T-cell (primary cell): ENCODE data around the gene PROSER2. TPM values are rescaled to one million over a fixed set of nuclear protein-coding genes. Genes with fewer than 3 reads are reported as not detected.

Source experiments
- ATAC-seq, 4 experiments: fragments of 200-7000 bp in 3 of 4; fragments of 150-1000 bp in 1 of 4; cut with Tn5 transposase; replicated peaks in 1 of 4; 1 replicate in 3 of 4; 2 replicates in 1 of 4; pipeline ENCODE4 v1.10.0; 2021; ENCODE audit warnings: moderate library complexity in 3 of 4, mild to moderate bottlenecking in 2 of 4, moderate number of reproducible peaks in 1 of 4
- CTCF ChIA-PET, 2 donors: fragments of 300-600 bp; sonication (Branson Sonifier 250); formaldehyde crosslinking; loops; one replicate each; lab custom pipeline; 2022; ENCODE audit warnings: antibody characterized with exemption in 2 of 2; lab: Charles Lee
- POLR2A ChIA-PET, 2 donors: fragments of 300-600 bp; sonication (Branson Sonifier 250); formaldehyde crosslinking; loops; one replicate each; lab custom pipeline; 2022; ENCODE audit warnings: antibody characterized with exemption in 2 of 2; lab: Charles Lee
- DNase-seq, 35 experiments: peaks; one replicate each; pipeline versions ENCODE4 v3.0.0 to v3.0.0-alpha.2; 2013 to 2023
- H3K27ac ChIP-seq: one replicate; pipeline ENCODE4 v1.5.1; 2013; ENCODE audit warnings: low read length
- H3K27me3 ChIP-seq, 2 experiments: replicated peaks in 1 of 2; 1 replicate in 1 of 2; 2 replicates in 1 of 2; pipeline versions ENCODE4 v1.6.1 to v1.7.0; 2013; ENCODE audit warnings: low read length in 1 of 2, mixed read lengths in 1 of 2; ENCODE audit not compliant: control insufficient read depth in 2 of 2, insufficient read depth in 2 of 2; ENCODE audit errors: extremely low read depth in 1 of 2
- H3K36me3 ChIP-seq, 2 donors: 1 replicate in 1 of 2; 2 replicates in 1 of 2; pipeline versions ENCODE4 v1.6.1 to v1.7.0; 2013; ENCODE audit warnings: low read length in 1 of 2; ENCODE audit not compliant: control insufficient read depth in 2 of 2, insufficient read depth in 1 of 2; ENCODE audit errors: extremely low read depth in 1 of 2
- H3K4me1 ChIP-seq, 2 experiments: 1 replicate in 1 of 2; 2 replicates in 1 of 2; pipeline versions ENCODE4 v1.6.1 to v1.7.0; 2013; ENCODE audit warnings: low read length in 2 of 2, mixed read lengths in 1 of 2; ENCODE audit not compliant: insufficient read depth in 2 of 2, control insufficient read depth in 1 of 2; ENCODE audit errors: extremely low read depth in 1 of 2
- H3K4me3 ChIP-seq, 2 donors: 1 replicate in 1 of 2; 2 replicates in 1 of 2; pipeline versions ENCODE4 v1.5.1 to v1.7.0; 2013; ENCODE audit warnings: mild to moderate bottlenecking in 2 of 2, low read length in 1 of 2, moderate library complexity in 1 of 2; ENCODE audit not compliant: control insufficient read depth in 1 of 2; ENCODE audit errors: extremely low read depth in 1 of 2
- H3K9me3 ChIP-seq: 2 replicates; pipeline ENCODE4 v1.7.0; 2013
- H3K27ac Mint-ChIP-seq, 2 donors: one replicate each; pipeline ENCODE4 v1.8.0; 2020 to 2021; ENCODE audit warnings: mild to moderate bottlenecking in 2 of 2, mixed read lengths in 2 of 2
- H3K27me3 Mint-ChIP-seq, 2 donors: one replicate each; pipeline ENCODE4 v1.8.0; 2021 to 2022; ENCODE audit warnings: mixed read lengths in 2 of 2
- H3K36me3 Mint-ChIP-seq: one replicate; pipeline ENCODE4 v1.8.0; 2021; ENCODE audit warnings: mixed read lengths
- H3K4me1 Mint-ChIP-seq, 3 donors: one replicate each; pipeline ENCODE4 v1.8.0; 2020 to 2022; ENCODE audit warnings: mixed read lengths in 3 of 3, mild to moderate bottlenecking in 1 of 3
- H3K4me3 Mint-ChIP-seq, 3 donors: one replicate each; pipeline ENCODE4 v1.8.0; 2020 to 2022; ENCODE audit warnings: mild to moderate bottlenecking in 3 of 3, mixed read lengths in 3 of 3, moderate library complexity in 3 of 3
- H3K9me3 Mint-ChIP-seq, 3 donors: one replicate each; pipeline ENCODE4 v1.8.0; 2020 to 2022; ENCODE audit warnings: mixed read lengths in 3 of 3
- WGBS: methylation state at CpG from one replicate; pipeline ENCODE4 v1.1.5; 2013; ENCODE audit warnings: missing lambda C conversion rate; ENCODE audit not compliant: insufficient coverage; 5-methylcytosine and 5-hydroxymethylcytosine counted together
- total RNA-seq, 35 experiments: library from RNA in 6 of 35; stranded (reverse) in 6 of 35; fragments of 120-200 nt in 1 of 35; gene quantifications; one replicate each; pipeline versions ENCODE4 v1.2.1 to v1.2.4 and lab custom pipeline; 2013 to 2026

PROSER2 gene
- total RNA-seq, 5 donors from 2014 or later (not counting 1 experiment from before 2014, with no cell fraction given), result 1.7 to 4.8 (median 4.0) TPM

DNA sequence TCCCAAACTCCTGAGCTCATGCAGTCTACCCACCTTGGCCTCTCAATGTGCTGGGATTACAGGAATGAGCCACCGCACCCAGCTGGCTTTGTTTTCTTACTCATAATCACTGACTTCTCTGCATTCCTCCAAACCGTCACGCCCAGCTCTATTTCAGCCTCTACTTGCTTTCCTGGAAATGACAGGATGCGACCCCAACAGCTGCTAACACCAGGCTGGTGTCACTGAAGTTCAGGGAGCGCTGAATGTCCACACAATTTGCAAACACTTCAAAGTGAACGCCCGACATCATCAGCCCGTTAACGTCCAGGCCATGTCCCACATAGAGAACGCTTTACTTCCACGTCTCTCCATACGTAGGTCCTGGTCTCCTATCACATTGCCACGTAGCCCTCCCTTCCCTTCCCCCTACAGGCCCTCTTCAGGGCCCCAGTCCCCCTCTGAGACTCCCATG is 12.8 kb upstream of the PROSER2 start:
- Histone ChIP-seq H3K27ac (no peak overlapping the region), H3K4me3 (no peak overlapping the region), H3K4me1 (no peaks in the 10 kb centered on the region), H3K27me3 (peaks cover 0 to 16% of the 10 kb centered on the region in 2 experiments), H3K36me3 (no peaks in the 10 kb centered on the region), H3K9me3 (no peaks in the 10 kb centered on the region)
- CTCF ChIA-PET, result no interaction called here
- DNase-seq, result no peak
- ATAC-seq, result no peak
- no peaks in the 10 kb centered on the region for H3K9me3 Mint-ChIP-seq
- H3K4me1 Mint-ChIP-seq, result no peaks in the 10 kb centered on the region
- no peaks in the 10 kb centered on the region for H3K36me3 Mint-ChIP-seq
- H3K4me3 Mint-ChIP-seq, result no peak overlapping the region
- peaks cover 3 to 16% of the 10 kb centered on the region in 2 donors for H3K27me3 Mint-ChIP-seq
- WGBS, result 87% methylated on average over 13 of the region's 13 CpGs
- POLR2A ChIA-PET, result no interaction called here
- no peak overlapping the region for H3K27ac Mint-ChIP-seq

DNA sequence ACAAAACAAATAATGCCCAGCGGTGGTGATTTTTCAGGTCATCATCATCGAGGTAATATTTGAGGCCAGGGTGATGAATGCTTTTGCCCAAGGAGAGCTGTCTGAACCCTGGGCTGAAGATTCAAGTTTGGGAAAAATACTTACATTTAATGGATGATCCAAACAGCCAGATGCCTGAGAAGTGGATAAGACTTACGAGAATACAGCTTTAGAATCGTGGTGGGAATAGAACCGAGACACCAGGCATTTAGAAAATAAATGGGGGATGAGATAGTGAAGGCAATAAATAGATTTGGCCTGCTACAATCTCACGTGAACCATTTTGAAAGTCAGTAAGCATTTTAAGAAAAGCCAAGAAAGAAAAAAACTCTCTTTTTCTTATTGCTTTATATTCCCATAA is 12.2 kb upstream of the PROSER2 start:
- ChIA-PET CTCF (interaction anchor here in 1 of 2 donors (0.6 kb wide), 1 partner anchor 28 kb away, joined by 5 read pairs; no protein-coding TSS in a partner anchor), POLR2A (no interaction called here)
- Histone ChIP-seq H3K27me3 (peaks cover 0 to 10% of the 10 kb centered on the region in 2 experiments), H3K9me3 (no peaks in the 10 kb centered on the region), H3K27ac (no peak overlapping the region), H3K36me3 (no peaks in the 10 kb centered on the region), H3K4me3 (no peak overlapping the region), H3K4me1 (no peaks in the 10 kb centered on the region)
- Mint-ChIP-seq H3K4me3 (no peak overlapping the region), H3K9me3 (no peaks in the 10 kb centered on the region), H3K36me3 (no peaks in the 10 kb centered on the region), H3K27me3 (peaks cover 3 to 11% of the 10 kb centered on the region in 2 donors), H3K4me1 (no peaks in the 10 kb centered on the region), H3K27ac (no peak overlapping the region)
- WGBS, result 90% methylated on average over 2 of the region's 6 CpGs
- no peak for ATAC-seq
- no peak for DNase-seq

DNA sequence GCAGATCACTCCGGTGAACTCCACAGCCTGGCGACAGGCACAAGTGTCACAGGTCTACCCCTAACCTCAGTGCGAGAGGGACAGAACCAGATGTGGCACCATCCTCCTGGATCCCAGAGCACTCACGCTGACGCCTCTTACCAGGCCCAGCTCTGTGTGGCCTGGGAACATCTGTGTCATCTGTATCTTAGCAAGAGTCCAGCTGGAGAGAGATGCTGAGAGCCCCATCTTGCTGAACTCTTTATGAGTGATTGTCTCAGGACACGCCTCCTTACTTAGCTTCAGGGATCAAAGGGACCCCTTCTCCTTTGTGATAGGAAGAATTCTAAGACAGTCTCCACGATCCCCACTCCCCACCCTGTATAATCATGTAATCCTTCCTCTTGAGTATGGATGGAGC is 10.0 kb upstream of the PROSER2 start:
- Mint-ChIP-seq H3K27me3 (peaks cover 3 to 10% of the 10 kb centered on the region in 2 donors), H3K36me3 (no peaks in the 10 kb centered on the region), H3K27ac (no peak overlapping the region), H3K9me3 (no peaks in the 10 kb centered on the region), H3K4me1 (no peaks in the 10 kb centered on the region), H3K4me3 (no peak overlapping the region)
- DNase-seq (no peak), ATAC-seq (no peak)
- 91% methylated on average over 5 of the region's 7 CpGs for WGBS
- H3K4me1 ChIP-seq, result no peaks in the 10 kb centered on the region
- peaks cover 0 to 7% of the 10 kb centered on the region in 2 experiments for H3K27me3 ChIP-seq
- ChIA-PET POLR2A (no interaction called here), CTCF (interaction anchor here in 1 of 2 donors (0.5 to 0.7 kb wide), 2 partner anchors 8 to 230 kb away, joined by 3 to 6 read pairs; partner anchors contain the start of gene UPF2)
- H3K36me3 ChIP-seq, result no peaks in the 10 kb centered on the region
- no peaks in the 10 kb centered on the region for H3K9me3 ChIP-seq
- no peak overlapping the region for H3K27ac ChIP-seq
- no peak overlapping the region for H3K4me3 ChIP-seq

DNA sequence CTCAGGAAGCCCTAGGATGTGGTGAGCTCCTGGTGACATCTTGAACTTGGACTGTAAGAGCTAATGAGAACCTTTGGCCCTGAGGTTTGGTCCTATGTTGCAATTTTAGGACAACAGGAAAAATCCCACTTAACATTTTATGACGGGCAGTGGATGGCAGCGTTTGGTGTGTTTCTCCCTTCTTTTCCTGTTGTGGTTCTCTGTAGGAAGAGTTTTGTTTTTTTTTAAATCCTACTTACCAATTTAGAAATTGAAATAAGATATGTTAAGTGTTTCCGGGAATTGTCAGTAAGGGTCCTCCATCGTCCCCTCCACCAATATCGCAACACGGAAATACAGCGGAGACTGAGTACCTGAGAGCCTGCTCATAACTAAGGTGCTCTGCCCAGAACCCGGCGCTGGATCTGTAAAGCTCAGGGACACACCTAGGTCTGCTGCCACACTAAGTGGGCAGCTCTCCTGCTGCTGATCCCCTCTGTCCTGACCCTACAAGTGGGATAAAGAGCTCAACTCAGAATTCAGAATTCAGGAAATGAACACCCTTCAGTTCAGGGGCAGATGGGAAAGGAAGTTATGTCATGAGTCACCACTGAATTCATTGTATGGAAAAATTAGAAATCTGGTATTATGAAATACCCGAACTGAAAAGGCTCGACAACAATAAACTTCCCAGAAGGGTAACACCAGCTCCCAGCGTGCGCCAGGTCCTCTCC is 9.1 kb upstream of the PROSER2 start:
- no peaks in the 10 kb centered on the region for H3K9me3 Mint-ChIP-seq
- ChIA-PET CTCF (no interaction called here), POLR2A (no interaction called here)
- no peak overlapping the region for H3K27ac Mint-ChIP-seq
- Histone ChIP-seq H3K9me3 (no peaks in the 10 kb centered on the region), H3K27ac (no peak overlapping the region), H3K4me3 (no peak overlapping the region), H3K27me3 (peaks cover 0 to 8% of the 10 kb centered on the region in 2 experiments), H3K4me1 (no peaks in the 10 kb centered on the region), H3K36me3 (no peaks in the 10 kb centered on the region)
- H3K4me1 Mint-ChIP-seq, result no peaks in the 10 kb centered on the region
- no peak overlapping the region for H3K4me3 Mint-ChIP-seq
- peaks cover 0 to 8% of the 10 kb centered on the region in 2 donors for H3K27me3 Mint-ChIP-seq
- DNase-seq (no peak), ATAC-seq (no peak)
- no peaks in the 10 kb centered on the region for H3K36me3 Mint-ChIP-seq
- WGBS, result 94% methylated on average over 5 of the region's 13 CpGs

DNA sequence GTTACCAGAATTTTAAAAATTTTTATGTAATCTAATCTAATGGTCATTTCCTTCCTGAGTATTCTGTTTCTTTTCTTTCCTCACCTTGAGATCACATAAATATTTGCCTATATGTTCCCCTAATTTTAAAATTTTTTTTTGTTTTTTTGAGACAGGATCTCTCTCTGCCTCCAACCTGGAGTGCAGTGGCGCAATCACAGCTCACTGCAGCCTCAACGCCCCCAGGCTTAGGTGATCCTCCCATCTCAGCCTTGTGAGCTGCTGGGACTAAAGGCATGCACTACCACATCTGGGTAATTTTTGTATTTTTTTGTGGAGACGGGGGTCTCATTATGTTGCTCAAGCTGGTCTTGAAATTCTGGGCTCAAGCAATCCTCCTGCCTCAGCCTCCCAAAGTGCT is 4.1 kb upstream of the PROSER2 start:
- Mint-ChIP-seq H3K9me3 (no peaks in the 10 kb centered on the region), H3K36me3 (no peaks in the 10 kb centered on the region), H3K27me3 (peaks cover 9 to 23% of the 10 kb centered on the region in 2 donors), H3K27ac (no peak overlapping the region), H3K4me1 (peaks cover 6 to 9% (median 7%) of the 10 kb centered on the region in 3 donors), H3K4me3 (no peak overlapping the region)
- H3K27ac ChIP-seq, result no peak overlapping the region
- WGBS, result 93% methylated on average over 2 of the region's 3 CpGs
- H3K27me3 ChIP-seq, result peaks cover 0 to 18% of the 10 kb centered on the region in 2 experiments
- ChIA-PET POLR2A (no interaction called here), CTCF (interaction anchor here in 1 of 2 donors (0.5 to 2.4 kb wide), 3 partner anchors 12 to 1112 kb away, joined by 3 to 6 read pairs (median 4); no protein-coding TSS in a partner anchor)
- no peaks in the 10 kb centered on the region for H3K36me3 ChIP-seq
- DNase-seq, result no peak
- no peaks in the 10 kb centered on the region for H3K9me3 ChIP-seq
- peaks cover 4 to 7% of the 10 kb centered on the region in 2 experiments for H3K4me1 ChIP-seq
- H3K4me3 ChIP-seq, result no peak overlapping the region
- no peak for ATAC-seq

DNA sequence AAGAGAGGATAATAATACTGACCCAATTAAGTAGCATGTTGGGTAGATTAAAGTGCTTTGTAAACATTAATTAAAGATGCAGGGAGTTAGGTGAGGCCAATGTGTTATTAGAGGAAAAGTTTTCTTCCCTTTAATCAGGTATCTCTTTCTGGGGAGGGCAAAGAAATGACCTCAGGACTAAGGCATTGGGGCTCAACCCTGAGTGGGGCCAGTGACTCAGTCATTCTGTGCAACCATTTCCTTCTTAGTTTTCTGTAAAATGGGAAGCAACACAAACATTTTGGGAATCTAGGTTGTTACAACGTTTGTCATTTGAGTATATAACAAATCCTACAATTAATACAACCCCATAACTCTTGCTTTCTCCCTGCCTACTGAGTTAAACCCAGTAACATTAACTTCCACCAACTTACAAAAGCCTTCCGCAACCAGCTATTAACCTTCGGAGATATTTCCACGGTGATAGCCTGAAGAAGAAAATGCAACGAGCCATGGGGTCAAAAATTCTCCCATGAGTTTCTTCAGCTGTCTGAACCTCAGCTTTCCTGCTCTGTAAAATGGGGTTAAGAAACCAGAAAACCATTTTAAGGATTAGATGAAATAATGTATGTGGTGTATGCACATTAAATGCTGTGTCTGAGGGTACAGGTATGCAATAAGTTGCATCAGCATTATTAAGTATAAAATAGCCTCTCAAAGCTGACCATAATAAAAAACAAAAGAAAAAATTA is 965 bp upstream of the PROSER2 start:
- ATAC-seq, result no peak
- Mint-ChIP-seq H3K27ac (no peak overlapping the region), H3K9me3 (no peaks in the 10 kb centered on the region), H3K27me3 (peaks cover 29 to 45% of the 10 kb centered on the region in 2 donors), H3K4me3 (peak overlapping the region in 1 of 3 donors; percentile 40), H3K4me1 (peaks cover 10 to 16% (median 15%) of the 10 kb centered on the region in 3 donors), H3K36me3 (no peaks in the 10 kb centered on the region)
- CTCF ChIA-PET, result interaction anchor here (0.6 to 0.7 kb wide), 2 partner anchors 9 to 1617 kb away, joined by 3 read pairs; no protein-coding TSS in a partner anchor
- POLR2A ChIA-PET, result no interaction called here
- Histone ChIP-seq H3K4me1 (peaks cover 5 to 7% of the 10 kb centered on the region in 2 experiments), H3K27me3 (peaks cover 0 to 25% of the 10 kb centered on the region in 2 experiments), H3K9me3 (no peaks in the 10 kb centered on the region), H3K4me3 (no peak overlapping the region), H3K27ac (no peak overlapping the region), H3K36me3 (no peaks in the 10 kb centered on the region)
- DNase-seq, result no peak
- 91% methylated on average over 4 of the region's 5 CpGs for WGBS
